A172 (cell line): ENCODE data around the gene GIT2. TPM values are rescaled to one million over a fixed set of nuclear protein-coding genes. Genes with fewer than 3 reads are reported as not detected.
"Not testable (repeated sequence)": the region's sequence is repeated elsewhere in the genome, so short reads cannot be mapped to it uniquely, and the experiment has no call there.

Source experiments
- DNase-seq: peaks from one replicate; pipeline ENCODE4 v3.0.0-alpha.2; 2015; ENCODE audit warnings: low spot score
- total RNA-seq: library from RNA; depleted of rRNA; stranded (reverse); fragments of >200 nt; shearing (Covaris generic); gene quantifications from 2 replicates; pipeline ENCODE4 v1.2.3, GENCODE V29; 2014; rRNA removed

GIT2 gene, protein sequence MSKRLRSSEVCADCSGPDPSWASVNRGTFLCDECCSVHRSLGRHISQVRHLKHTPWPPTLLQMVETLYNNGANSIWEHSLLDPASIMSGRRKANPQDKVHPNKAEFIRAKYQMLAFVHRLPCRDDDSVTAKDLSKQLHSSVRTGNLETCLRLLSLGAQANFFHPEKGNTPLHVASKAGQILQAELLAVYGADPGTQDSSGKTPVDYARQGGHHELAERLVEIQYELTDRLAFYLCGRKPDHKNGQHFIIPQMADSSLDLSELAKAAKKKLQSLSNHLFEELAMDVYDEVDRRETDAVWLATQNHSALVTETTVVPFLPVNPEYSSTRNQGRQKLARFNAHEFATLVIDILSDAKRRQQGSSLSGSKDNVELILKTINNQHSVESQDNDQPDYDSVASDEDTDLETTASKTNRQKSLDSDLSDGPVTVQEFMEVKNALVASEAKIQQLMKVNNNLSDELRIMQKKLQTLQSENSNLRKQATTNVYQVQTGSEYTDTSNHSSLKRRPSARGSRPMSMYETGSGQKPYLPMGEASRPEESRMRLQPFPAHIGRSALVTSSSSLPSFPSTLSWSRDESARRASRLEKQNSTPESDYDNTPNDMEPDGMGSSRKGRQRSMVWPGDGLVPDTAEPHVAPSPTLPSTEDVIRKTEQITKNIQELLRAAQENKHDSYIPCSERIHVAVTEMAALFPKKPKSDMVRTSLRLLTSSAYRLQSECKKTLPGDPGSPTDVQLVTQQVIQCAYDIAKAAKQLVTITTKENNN
- total RNA-seq, result 30.2 and 30.3 TPM in 2 replicates

DNA sequence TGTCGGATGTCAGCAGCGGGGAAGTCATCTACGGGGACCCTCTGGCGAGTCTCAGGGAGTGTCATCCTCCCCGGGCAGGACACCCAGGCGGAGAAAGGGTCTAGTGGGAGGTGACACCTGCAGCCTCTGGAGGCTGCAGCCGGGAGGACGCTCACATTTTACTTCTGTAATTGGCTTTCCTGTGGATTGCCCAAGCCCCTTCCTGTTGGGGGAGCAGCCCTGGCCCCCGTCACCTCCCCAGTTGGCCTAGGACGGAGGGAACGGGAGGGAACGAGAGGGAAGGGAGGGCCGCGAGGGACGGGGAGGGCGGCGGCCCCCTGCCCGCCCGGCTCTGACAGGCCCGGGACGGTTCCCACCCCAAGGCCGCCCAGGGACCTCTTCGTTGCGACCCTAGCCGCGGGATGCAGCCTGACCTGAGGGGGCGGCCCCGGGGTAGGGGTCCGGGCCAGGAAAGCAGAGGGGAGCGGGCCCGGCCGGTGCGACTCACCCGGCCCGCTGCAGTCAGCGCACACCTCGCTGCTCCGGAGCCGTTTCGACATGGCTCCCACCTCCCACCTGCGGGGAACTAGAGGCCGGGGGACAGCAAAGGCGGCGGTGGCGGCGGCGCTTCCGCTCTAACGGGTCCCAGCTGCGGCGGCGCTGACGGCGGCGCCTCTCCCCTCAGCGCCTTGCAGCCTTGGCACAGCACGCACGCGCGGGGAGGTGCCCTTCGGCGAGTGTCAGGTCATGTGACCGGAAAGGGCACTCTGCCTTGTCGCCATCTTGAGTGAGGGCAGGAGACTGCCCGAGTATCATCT, at the start of gene GIT2:
Gene GIT2 (minus strand): TSS at position 683 of the 797 bp plus-strand sequence. CDS start 144 bp downstream, at position 539.
- peak; percentile 87 for DNase-seq

DNA sequence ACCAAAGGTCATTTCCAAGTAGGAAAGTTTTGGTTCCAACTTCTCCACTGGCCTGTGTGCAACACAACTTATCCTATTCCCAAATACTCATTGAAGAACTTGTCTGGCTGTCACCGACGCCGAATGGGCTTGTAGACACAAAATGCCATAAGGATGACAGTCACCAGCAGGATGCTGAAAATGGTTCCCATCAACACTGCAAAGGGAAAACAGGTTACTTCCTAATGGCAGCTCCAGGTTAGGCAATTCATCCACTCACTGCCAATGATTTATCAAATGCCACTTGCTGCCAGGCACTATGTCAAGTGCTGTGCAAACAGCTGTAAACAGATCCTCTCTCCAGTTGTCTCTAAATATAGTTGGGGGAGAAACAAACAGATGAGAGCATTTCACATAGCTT, 46.1 kb upstream of the GIT2 start:
- no peak for DNase-seq

DNA sequence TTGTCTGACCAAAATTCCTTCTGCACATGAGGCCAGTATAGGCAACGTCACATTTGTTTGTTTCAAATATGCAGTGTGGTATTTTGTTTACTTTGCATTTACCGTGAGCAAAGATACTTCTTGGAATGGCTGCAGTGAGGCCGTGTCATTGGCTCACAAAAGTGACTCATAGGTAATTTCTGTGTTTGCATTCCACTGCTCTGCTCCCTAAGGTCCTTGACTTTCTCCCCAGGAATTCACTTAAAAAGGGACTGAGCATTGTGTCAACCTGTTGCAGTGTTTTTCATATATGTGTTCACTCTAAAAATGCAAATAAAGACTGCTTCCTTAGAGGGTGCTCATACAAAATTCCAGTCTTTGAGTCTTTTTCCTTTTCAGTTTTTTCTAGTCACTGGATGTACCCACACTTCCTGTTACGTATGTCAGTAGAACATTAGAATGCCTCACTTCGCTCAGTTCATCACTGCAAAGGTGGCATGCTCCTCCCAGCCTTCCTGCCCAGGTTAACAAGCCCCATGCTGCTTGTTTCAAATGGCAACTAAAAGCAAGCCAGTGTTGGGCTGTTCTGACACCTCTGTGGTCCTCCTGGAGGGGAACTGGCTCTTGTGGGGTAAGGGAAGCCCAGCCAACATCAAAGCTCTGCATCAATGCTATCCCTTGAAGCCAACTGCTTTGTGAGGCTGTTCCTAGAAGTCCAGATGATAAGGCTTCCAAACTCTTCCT, 43.1 kb upstream of the GIT2 start:
- DNase-seq, result peak; percentile 92

DNA sequence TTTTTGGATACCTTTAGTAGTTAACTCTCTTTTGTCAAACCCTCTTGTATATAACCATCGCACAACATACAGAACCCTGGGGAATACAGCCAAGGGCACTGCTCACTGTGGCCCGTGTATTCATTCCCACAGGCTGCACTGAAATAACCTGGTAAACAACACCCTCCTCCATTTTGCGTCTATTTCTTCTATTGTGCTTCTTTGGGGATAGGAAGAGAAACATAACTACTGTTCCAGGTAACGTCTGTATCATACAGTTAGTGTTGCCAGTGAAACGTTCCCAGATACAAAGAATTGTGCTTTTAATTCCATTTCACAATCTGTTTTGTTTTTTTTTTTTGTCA, 42.5 kb upstream of the GIT2 start:
- no peak for DNase-seq

DNA sequence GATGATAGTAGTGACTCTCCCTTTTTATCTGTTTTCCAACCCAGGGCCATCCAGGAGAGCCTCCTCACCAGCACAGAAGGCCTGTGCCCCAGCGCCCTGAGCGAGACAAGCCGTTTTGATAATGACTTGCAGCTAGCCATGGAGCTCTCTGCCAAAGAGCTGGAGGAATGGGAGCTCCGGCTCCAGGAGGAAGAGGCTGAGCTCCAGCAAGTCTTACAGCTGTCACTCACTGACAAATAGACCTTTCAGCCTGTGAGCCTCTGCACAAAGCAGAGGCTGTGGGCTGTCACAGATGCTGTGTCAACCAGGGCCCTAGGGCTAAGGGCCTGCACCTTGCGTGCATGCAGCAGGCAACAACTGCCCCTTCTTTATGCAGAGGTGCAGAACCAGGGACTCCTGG, 41.1 kb upstream of the GIT2 start:
- DNase-seq, result no peak

DNA sequence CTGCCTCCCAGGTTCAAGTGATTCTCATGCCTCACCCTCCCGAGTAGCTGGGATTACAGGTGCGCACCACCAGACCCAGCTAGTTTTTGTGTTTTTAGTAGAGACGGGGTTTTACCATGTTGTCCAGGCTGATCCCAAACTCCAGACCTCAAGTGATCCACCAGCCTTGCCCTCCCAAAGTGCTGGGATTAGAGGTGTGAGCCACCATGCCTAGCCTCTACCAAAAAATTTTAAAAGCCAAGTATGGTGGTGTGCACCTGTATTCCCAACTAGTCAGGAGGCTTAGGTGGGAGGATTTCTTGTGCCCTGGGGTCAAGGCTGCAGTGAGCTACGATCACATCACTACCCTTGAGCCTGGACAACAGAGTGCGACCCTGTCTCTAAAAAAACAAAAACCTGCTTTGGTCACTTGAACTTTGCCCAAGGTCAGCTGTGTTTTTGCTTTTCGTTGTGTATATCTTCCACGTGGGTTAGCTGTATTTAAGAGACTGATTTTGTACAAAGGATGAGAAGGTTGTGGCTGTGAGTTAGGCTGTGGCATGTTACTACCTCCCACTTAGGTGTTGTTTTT, 39.5 kb upstream of the GIT2 start:
- no peak for DNase-seq

DNA sequence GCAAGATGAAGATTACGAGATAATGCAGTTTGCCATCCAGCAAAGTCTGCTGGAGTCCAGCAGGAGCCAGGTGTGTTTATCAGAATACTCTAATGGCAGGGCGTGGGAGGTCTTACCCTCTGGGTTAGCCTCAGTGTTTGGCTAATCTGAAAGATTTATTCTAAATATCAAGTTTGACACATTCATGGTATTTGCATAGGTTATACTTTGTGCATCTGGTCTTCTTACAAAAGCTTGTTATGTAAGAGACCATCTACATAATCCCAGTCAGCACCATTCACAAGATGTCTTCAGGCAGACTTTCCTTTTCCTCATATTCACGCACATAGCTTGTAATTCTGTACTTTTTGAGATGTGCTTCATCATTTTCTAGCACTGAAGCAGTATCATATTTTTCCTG, 37.7 kb upstream of the GIT2 start:
- no peak for DNase-seq

DNA sequence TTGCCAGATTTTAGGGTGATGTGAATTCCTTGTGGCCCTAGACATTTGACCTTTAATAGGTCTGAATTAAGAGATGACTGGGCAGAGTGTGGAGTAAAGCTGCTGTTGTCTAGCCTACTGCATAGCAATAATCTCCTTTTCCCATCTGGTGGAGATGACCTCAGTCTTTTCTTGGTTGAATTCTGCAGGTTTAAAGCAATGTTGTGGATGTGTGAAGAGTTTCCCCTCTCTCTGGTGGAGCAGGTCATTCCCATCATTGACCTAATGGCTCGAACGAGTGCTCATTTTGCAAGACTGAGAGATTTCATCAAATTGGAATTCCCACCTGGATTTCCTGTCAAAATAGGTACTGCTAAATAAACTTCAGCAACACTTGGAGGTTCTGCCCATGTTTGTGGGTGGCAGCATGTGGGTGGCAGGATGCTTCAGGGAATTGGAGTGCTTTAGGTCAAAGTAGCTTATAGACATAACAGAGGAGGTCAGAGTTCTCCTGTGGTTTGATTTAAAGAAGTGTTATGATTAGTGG, 33.2 kb upstream of the GIT2 start:
- no peak for DNase-seq

DNA sequence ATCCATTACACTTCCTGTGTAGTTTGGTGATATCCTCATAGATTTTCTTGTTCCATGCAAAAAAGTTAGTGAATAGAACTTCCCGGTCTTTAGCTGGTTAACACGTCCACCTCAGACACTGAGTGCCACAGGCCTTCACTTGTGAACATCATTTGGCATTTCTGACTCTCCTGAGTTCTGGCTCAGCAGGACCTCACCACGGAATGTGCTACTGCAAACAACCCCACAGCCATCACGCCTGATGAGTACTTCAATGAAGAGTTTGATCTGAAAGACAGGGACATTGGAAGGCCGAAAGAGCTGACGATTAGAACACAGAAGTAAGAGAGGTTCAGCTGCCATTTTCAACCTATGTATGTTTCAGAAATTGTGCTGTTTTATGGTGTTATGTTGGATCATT, 32.2 kb upstream of the GIT2 start:
- no peak for DNase-seq

DNA sequence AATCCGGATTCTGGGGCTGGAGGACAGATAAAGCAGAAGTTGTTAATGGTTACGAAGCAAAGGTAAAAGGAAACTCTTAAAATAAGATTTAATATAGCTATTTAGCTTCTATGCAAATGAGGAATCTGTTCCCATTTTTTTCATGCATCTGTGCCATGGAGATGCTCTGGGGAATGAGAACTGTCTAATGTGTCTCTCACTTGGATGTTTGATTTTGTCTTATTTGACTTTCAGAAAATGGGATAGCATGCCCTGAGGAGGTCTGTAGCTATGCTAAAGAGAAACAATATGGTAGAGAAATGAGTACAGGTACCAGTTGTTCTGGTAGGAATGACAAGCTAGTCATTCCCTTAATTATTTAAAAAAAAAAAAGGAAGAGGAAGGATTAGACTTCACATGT, 27.9 kb upstream of the GIT2 start:
- no peak for DNase-seq

DNA sequence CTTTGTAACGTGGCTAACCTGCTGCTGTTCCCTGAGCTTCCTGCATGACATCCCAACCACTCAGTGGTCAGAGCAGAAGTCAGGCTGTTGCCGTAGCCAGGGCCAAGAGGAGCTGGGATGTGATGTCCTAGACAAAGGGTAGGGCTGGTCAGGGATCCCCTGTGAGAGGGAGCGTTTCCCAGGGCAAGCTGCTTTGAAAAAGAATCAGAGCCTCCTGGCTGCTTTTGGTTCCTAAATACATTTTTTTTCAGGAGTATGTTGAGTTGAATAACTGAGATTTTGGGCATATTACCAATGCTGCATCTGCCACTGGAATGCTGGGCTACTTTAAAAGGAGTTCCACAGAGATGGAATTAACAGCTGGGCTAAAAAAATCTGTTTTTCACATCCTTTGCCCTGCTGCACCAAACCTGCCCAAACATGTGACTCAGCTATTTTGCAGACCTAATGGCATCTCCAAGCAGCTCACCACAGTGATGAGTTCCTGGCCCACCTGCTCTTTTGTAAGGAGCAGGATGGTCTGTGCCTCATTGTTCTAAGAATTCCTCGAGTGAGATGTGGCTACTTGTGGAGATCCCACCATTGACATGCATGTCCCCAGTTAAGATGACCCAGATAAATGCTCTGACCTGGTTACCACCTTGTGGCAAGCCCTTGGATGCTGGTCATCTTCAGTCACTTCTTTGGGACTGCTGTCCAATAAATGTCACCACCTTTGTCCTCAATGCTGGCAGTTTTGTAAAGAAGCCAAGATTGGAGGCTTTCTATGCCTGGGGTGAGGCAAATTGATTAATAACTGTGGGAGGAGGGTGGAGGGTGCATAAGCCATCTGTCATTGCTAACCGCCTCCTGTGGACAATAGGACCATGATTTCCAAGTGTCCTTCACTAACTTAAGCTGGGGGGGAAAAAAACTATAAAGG, 27.2 kb upstream of the GIT2 start:
- DNase-seq, result no peak

DNA sequence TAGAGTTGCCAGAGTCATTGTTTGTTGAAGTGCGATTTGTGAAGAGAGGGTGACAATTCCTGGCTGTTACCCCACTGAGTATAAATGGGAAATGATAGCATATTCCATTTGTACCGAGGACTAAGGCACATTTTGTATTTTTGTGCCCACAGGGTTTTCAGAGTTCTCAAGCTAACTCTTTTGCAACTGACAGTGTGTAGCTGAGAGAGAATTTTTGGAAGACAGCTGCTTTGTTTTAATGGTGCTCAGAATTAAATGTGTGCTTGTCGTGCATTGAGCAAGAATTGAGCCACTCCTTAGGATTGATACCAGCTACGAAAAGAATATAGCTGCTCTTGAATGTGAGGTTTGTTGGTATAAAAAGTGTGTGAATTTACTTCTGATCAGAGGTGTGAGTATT, 24.8 kb upstream of the GIT2 start:
- no peak for DNase-seq

DNA sequence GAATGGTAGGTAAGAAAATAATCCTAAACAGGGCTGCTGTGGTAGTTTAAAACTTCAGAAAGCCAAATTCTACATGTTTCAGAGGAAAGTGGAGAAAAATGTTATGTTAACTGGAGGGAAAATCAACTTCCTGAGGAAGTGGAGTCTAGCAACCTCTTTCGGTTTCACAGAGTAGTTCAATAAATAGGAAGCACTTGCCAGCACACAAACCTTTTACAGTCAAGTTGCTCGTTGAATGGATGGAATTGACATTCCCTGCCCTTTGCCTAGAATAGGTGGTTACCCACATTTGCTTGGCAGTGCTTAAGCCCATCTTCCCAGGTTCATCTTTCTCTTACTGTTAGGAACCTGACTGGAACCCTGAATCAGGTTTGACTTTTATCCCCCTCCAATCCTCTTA, 19.0 kb upstream of the GIT2 start:
- no peak for DNase-seq

DNA sequence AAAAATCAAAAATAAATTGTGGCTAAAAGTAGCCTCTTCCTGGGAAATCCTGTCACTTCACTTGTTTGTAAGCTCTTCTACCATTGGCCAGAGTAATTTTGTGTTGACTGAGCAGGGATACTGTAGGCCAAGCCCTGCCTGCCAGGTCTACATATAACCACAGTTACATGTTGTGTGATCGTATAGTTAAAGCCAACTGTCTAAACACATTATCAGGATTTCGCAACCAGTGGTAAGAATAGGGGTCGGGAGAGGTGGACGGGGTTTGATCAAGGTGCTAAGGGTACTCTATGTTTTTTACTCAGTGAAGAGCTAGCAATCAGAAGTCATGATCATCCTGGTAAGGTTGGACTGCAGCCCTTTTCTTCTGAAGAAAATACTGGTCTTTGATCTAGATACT, 16.5 kb upstream of the GIT2 start:
- DNase-seq, result no peak

DNA sequence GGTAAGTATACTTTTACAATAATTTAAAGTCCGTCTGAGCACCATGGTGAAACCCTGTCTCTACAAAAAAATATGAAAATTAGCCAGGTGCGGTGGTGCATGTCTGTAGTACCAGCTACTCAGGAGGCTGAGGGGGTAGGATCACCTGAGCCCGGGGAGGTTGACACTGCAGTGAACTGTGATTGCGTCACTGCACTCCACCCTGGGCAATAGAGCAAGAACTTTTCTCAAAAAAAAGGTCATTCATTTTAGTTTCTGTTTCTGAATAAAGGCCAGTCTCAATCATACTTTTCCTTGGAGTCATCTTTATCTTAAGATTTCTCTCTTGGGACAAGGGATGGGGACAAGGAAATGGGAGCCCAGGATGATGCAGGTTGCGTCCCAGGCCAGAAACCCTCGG, 16.0 kb upstream of the GIT2 start:
- no peak for DNase-seq

DNA sequence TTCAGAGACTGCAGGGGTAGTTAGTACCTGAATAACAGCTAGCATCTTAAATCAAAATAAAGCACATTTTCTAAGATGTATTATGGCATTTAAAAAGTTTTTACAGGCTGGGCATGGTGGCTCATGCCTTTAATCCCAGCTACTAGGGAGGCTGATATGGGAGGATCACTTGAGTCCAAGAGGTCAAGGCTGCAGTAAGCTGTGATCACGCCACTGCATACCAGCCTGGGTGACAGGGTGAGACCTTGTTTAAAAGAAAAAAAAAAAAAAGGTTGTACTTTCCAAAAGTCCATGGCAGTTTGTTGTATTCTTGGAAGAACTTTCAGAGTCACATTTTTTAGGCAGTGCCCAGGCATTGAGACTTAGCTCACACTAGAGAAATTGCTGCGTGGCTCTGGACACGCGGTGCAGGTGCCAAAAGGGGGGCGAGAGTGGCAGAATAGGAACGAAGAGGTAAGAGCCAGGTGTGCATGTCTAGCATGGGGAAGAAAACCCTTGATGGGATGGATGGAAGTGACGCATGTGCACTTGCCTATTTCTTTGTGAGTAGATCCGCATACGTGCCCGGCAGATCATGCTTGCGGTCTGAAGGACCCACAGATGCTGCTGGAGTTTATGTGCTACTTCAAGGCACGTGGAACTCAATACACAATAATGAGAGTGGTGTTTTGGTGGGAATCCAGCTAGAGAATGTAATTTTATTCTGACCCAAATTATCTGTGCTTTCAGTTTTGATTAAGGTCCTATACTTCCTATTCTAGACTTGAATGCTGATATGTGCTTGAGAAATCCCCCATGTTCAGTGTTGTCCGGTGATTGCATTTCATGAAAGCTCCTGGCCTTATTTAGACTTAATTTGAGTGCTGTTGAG, 14.9 kb upstream of the GIT2 start:
- DNase-seq, result no peak

DNA sequence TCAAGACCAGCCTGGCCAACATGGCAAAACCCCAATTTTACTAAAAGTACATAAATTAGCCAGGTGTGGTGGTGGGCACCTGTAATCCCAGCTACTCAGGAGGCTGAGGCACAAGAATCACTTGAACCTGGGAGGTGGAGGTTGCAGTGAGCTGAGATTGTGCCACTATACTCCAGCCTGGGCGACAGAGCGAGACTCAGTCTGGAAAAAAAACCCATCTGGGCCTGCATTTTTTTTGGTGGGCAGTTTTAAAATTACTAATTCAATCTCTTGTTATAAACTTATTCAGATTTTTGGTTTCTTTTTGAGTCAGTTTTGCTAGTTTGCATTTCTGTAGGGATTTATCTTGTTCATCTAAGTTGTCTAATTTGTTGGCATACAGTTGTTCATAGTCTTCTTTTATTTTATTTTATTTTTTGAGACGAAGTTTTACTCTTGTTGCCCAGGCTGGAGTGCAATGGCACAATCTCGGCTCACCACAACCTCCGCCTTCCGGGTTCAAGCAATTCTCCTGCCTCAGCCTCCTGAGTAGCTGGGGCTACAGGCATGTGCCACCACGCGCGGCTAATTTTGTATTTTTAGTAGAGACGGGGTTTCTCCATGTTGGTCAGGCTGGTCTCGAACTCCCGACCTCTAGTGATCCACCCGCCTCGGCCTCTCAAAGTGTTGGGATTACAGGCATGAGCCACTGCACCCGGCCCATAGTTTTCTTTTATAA, 12.7 kb upstream of the GIT2 start:
- not testable (repeated sequence) for DNase-seq

DNA sequence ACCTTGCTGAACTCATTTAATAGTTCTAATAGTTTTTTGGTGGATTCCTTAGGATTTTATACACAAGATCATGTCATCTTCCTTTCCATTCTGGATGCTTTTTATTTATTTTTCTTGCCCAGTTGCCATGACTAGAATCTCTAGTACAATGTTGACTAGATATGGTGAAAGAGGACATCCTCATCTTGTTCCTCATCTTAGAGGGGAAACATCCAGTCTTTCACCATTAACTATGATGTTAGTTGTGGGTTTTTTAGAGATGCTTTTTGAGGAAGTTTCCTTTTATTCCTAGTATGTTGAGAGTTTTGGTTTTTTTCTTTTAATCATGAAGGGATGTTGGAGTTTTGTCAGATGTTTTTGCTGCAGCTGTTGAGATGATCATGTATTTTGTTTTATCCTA, 11.7 kb upstream of the GIT2 start:
- no peak for DNase-seq
